A549 (cell line): ENCODE results near the gene RNF215. TPM values are rescaled to one million over a fixed set of nuclear protein-coding genes. Genes with fewer than 3 reads are reported as not detected.
A peak's percentile ranks its signal among the peaks of the same experiment; 100 is the strongest.

ENCODE experiments used
- ATAC-seq, 2 experiments: fragments of 200-7000 bp in 1 of 2; fragments of >200 bp in 1 of 2; cut with Nextera tagmentation in 1 of 2; cut with Tn5 transposase in 1 of 2; 3 replicates each; pipeline versions ENCODE4 v1.8.0 to v1.9.1; 2018 to 2020; ENCODE audit warnings: mild to moderate bottlenecking in 1 of 2, moderate library complexity in 1 of 2
- CTCF ChIA-PET: fragments of 300-600 bp; sonication (Branson Sonifier 250); formaldehyde crosslinking; extraction: SDS; loops from one replicate; lab custom pipeline; 2021; ENCODE audit warnings: antibody characterized with exemption, inconsistent platforms; lab: Yijun Ruan, JAX
- POLR2A ChIA-PET: fragments of 350-600 bp; formaldehyde crosslinking; extraction: SDS; loops from one replicate; lab custom pipeline; 2021; ENCODE audit warnings: antibody characterized with exemption, inconsistent platforms; lab: Yijun Ruan, JAX
- DNase-seq, 2 experiments: peaks; one replicate each; pipeline versions ENCODE4 v3.0.0 to v3.0.0-alpha.2; 2011 to 2016; ENCODE audit warnings: low read depth in 1 of 2, low spot score in 1 of 2
- FAIRE-seq: peaks from 2 replicates; lab custom pipeline; 2011; peaks lifted over from hg19 to GRCh38; lab: Jason Lieb, UNC
- H3K27ac ChIP-seq, 2 experiments: fragments of >200 bp; sonication (Bioruptor Twin); formaldehyde crosslinking; 3 replicates each; pipeline ENCODE4 v1.5.1; 2016 to 2017
- H3K4me1 ChIP-seq: fragments of >200 bp; sonication (Bioruptor Twin); formaldehyde crosslinking; 3 replicates; pipeline ENCODE4 v1.6.1; 2016
- H3K4me2 ChIP-seq: fragments of >200 bp; sonication (Bioruptor Twin); formaldehyde crosslinking; 3 replicates; pipeline ENCODE4 v1.6.1; 2016
- H3K4me3 ChIP-seq: fragments of >200 bp; sonication (Bioruptor Twin); formaldehyde crosslinking; 3 replicates; pipeline ENCODE4 v1.5.1; 2016
- H3K9me3 ChIP-seq: fragments of >200 bp; sonication (Bioruptor Twin); formaldehyde crosslinking; 3 replicates; pipeline ENCODE4 v1.6.1; 2016
- ATOH8 ChIP-seq: fragments of 250-450 bp; sonication (Bioruptor Pico); IDR thresholded peaks from 2 replicates; pipeline ENCODE4 v1.5.0; 2020; ENCODE audit warnings: low read depth, mild to moderate bottlenecking, moderate library complexity
- BHLHE40 ChIP-seq: IDR thresholded peaks from 2 replicates; pipeline ENCODE4 v1.6.1; 2012; ENCODE audit warnings: low read depth, low read length, inconsistent platforms
- CBX8 ChIP-seq: fragments of 200-600 bp; sonication (generic); IDR thresholded peaks from 2 replicates; pipeline ENCODE4 v1.6.1; 2016
- CEBPB ChIP-seq, 2 experiments: fragments of >200 bp in 1 of 2; sonication (Bioruptor Twin) in 1 of 2; formaldehyde crosslinking in 1 of 2; IDR thresholded peaks; 2 replicates each; pipeline ENCODE4 v1.6.1; 2012 to 2016
- CHD2 ChIP-seq: fragments of 150-350 bp; IDR thresholded peaks from 2 replicates; pipeline ENCODE4 v1.6.1; 2014; ENCODE audit warnings: low read length; ENCODE audit not compliant: partially characterized antibody
- EP300 ChIP-seq, 2 experiments: fragments of >200 bp; sonication (Bioruptor Twin); formaldehyde crosslinking; IDR thresholded peaks; 2 replicates in 1 of 2; 3 replicates in 1 of 2; pipeline ENCODE4 v1.6.1; 2016 to 2017
- FOSL2 ChIP-seq, 2 experiments: fragments of 450-650 bp in 1 of 2; fragments of >200 bp in 1 of 2; sonication (Bioruptor Twin) in 1 of 2; formaldehyde crosslinking; IDR thresholded peaks; 2 replicates each; pipeline versions ENCODE4 v1.5.0 to v1.6.1; 2016 to 2020; ENCODE audit warnings: mild to moderate bottlenecking in 1 of 2, moderate library complexity in 1 of 2
- FOXS1 ChIP-seq: fragments of 250-450 bp; sonication (Bioruptor Pico); IDR thresholded peaks from 2 replicates; pipeline ENCODE4 v1.5.0; 2020; ENCODE audit warnings: mild to moderate bottlenecking, moderate library complexity
- HDAC2 ChIP-seq: fragments of 200-600 bp; sonication (generic); IDR thresholded peaks from 2 replicates; pipeline ENCODE4 v1.6.1; 2016
- HEYL ChIP-seq: fragments of 250-450 bp; sonication (Bioruptor Pico); IDR thresholded peaks from 2 replicates; pipeline ENCODE4 v1.8.0; 2021; ENCODE audit warnings: mild to moderate bottlenecking, moderate library complexity
- HMGXB4 ChIP-seq: fragments of 250-450 bp; sonication (Bioruptor Pico); IDR thresholded peaks from 2 replicates; pipeline ENCODE4 v1.5.0; 2021; ENCODE audit warnings: mild to moderate bottlenecking, moderate library complexity, borderline replicate concordance
- HOXA7 ChIP-seq: fragments of 250-450 bp; sonication (Bioruptor Pico); IDR thresholded peaks from 2 replicates; pipeline ENCODE4 v1.5.0; 2020; ENCODE audit warnings: mild to moderate bottlenecking, moderate library complexity
- HOXB5 ChIP-seq: fragments of 250-450 bp; sonication (Bioruptor Pico); IDR thresholded peaks from 2 replicates; pipeline ENCODE4 v1.5.0; 2020; ENCODE audit warnings: mild to moderate bottlenecking, moderate library complexity
- JUNB ChIP-seq: fragments of >200 bp; sonication (Bioruptor Twin); formaldehyde crosslinking; IDR thresholded peaks from 2 replicates; pipeline ENCODE4 v1.6.1; 2016
- KDM5A ChIP-seq: fragments of 200-600 bp; sonication (generic); IDR thresholded peaks from 2 replicates; pipeline ENCODE4 v1.6.1; 2016; ENCODE audit warnings: antibody characterized with exemption, mild to moderate bottlenecking
- MAFK ChIP-seq: fragments of 450-650 bp; IDR thresholded peaks from 2 replicates; pipeline ENCODE4 v1.6.1; 2014; ENCODE audit not compliant: partially characterized antibody
- MAX ChIP-seq: IDR thresholded peaks from 2 replicates; pipeline ENCODE4 v1.6.1; 2012
- NPAS2 ChIP-seq: fragments of 250-450 bp; sonication (Bioruptor Pico); IDR thresholded peaks from 2 replicates; pipeline ENCODE4 v1.8.0; 2022; ENCODE audit warnings: mild to moderate bottlenecking, moderate library complexity, borderline replicate concordance
- POLR2AphosphoS2 ChIP-seq: conservative IDR thresholded peaks from 2 replicates; pipeline ENCODE4 v1.6.1; 2012; ENCODE audit warnings: low read length, improper control_type of control experiment, inconsistent platforms
- RCOR1 ChIP-seq: fragments of 150-350 bp; IDR thresholded peaks from 2 replicates; pipeline ENCODE4 v1.6.1; 2014; ENCODE audit warnings: antibody characterized with exemption, low read length, low read depth
- SMC3 ChIP-seq: fragments of >200 bp; sonication (Bioruptor Twin); formaldehyde crosslinking; IDR thresholded peaks from 3 replicates; pipeline ENCODE4 v1.6.1; 2018; ENCODE audit warnings: inconsistent platforms
- SREBF2 ChIP-seq: fragments of 450-650 bp; IDR thresholded peaks from 2 replicates; pipeline ENCODE4 v1.6.1; 2014; ENCODE audit warnings: mild to moderate bottlenecking, moderate library complexity
- TFCP2L1 ChIP-seq: fragments of 250-450 bp; sonication (Bioruptor Pico); IDR thresholded peaks from 2 replicates; pipeline ENCODE4 v1.5.0; 2021; ENCODE audit warnings: mild to moderate bottlenecking
- TP53 ChIP-seq: fragments of 250-450 bp; sonication (Bioruptor Pico); IDR thresholded peaks from 2 replicates; pipeline ENCODE4 v1.5.0; 2021; ENCODE audit warnings: mild to moderate bottlenecking, moderate library complexity
- USF2 ChIP-seq: fragments of 450-650 bp; IDR thresholded peaks from 2 replicates; pipeline ENCODE4 v1.6.1; 2014; ENCODE audit warnings: antibody characterized with exemption
- ZC3H11A ChIP-seq: fragments of 450-650 bp; IDR thresholded peaks from 2 replicates; pipeline ENCODE4 v1.6.1; 2014; ENCODE audit warnings: antibody characterized with exemption, mild to moderate bottlenecking
- ZFP36 ChIP-seq: fragments of 450-650 bp; IDR thresholded peaks from 2 replicates; pipeline ENCODE4 v1.6.1; 2014; ENCODE audit warnings: borderline replicate concordance; ENCODE audit not compliant: partially characterized antibody
- ZNF302 ChIP-seq: fragments of 250-450 bp; sonication (Bioruptor Pico); IDR thresholded peaks from 2 replicates; pipeline ENCODE4 v1.9.0; 2021; ENCODE audit warnings: inconsistent platforms, mild to moderate bottlenecking, moderate library complexity
- ZSCAN20 ChIP-seq: fragments of 250-450 bp; sonication (Bioruptor Pico); IDR thresholded peaks from 2 replicates; pipeline ENCODE4 v1.8.0; 2022; ENCODE audit warnings: mild to moderate bottlenecking, moderate library complexity
- WGBS: methylation state at CpG from one replicate; pipeline ENCODE4 v1.1.6; 2017; ENCODE audit errors: missing lambda C conversion rate; 5-methylcytosine and 5-hydroxymethylcytosine counted together
- polyA plus RNA-seq, 4 experiments: library from polyadenylated mRNA; depleted of rRNA in 3 of 4; stranded (reverse); fragments of >200 nt; fragmentation: RNase III in 1 of 4; extraction: RNeasy Plus Mini Kit Qiagen cat#74134 plus additional on column Dnase treatment in 1 of 4; gene quantifications; 2 replicates in 3 of 4; 3 replicates in 1 of 4; pipeline ENCODE4 v1.2.3, GENCODE V29; 2011 to 2017

Gene RNF215
- polyA plus RNA-seq, 2 of the 4 experiments (the other 2 are of a cell fraction) = 16.4 to 19.5 TPM

- ChIA-PET CTCF (interaction anchor here (0.7 to 2.9 kb wide), 8 partner anchors 9 to 213 kb away, joined by 3 to 15 read pairs (median 4); partner anchors contain the start of genes RNF215, SEC14L2 and SLC35E4), POLR2A (interaction anchor here (0.6 to 3.1 kb wide), 8 partner anchors 9 to 226 kb away, joined by 3 to 12 read pairs (median 6); partner anchors contain the start of genes CASTOR1, RNF215 and SEC14L2)
- ATAC-seq (peak; percentile 42 to 59; a peak in 5 of 6 replicates), FAIRE-seq (no peak), DNase-seq (peak; percentile 75 to 86)
- WGBS = 15% methylated on average over 15 of the region's 18 CpGs
- no peaks in the 10 kb centered on the region for H3K9me3 ChIP-seq
- peak overlapping the region; percentile 58 for H3K4me3 ChIP-seq
- H3K4me1 ChIP-seq = peaks cover 51% of the 10 kb centered on the region
- TF ChIP-seq NPAS2 (CRISPR knock-in tag) (no peak), SREBF2 (no peak), BHLHE40 (no peak), MAX (peak; percentile 59), KDM5A (no peak), MAFK (peak; percentile 80), HOXA7 (CRISPR knock-in tag) (no peak), ZNF302 (CRISPR knock-in tag) (no peak), ZSCAN20 (CRISPR knock-in tag) (no peak), POLR2AphosphoS2 (no peak), RCOR1 (no peak), CEBPB (IDR thresholded peaks at IDR 0.05) (0 out of 4 replicates have a peak, but pooled peaks of 1 of the 2 experiments have one; percentile 3), CHD2 (no peak), CBX8 (no peak), ATOH8 (CRISPR knock-in tag) (no peak), TP53 (CRISPR knock-in tag) (no peak), EP300 (IDR thresholded peaks at IDR 0.05) (peak in 1 of 2 experiments; percentile 22; a peak in 1 of 5 replicates), ZC3H11A (no peak), HEYL (CRISPR knock-in tag) (no peak), USF2 (no peak), HMGXB4 (no peak), FOXS1 (CRISPR knock-in tag) (no peak), FOSL2 (IDR thresholded peaks at IDR 0.05) (peak; percentile 37), FOSL2 (CRISPR knock-in tag; IDR thresholded peaks at IDR 0.05) (peak; percentile 84), JUNB (peak; percentile 38), HDAC2 (no peak), HOXB5 (CRISPR knock-in tag) (no peak), SMC3 (no peak), ZFP36 (no peak), TFCP2L1 (CRISPR knock-in tag) (no peak)
- H3K4me2 ChIP-seq = peak overlapping the region; percentile 87
- peak overlapping the region; percentile 97 for H3K27ac ChIP-seq
Observed at GRCh38 chr22:30422481-30423300, 35.5 kb upstream of the RNF215 start.
